K562 (cell line): ENCODE results near the gene SYNJ2. TPM values are rescaled to one million over a fixed set of nuclear protein-coding genes. Genes with fewer than 3 reads are reported as not detected.

Experiments
- BCOR ChIP-seq: fragments of 450-650 bp; IDR thresholded peaks from 2 replicates; pipeline ENCODE4 v1.6.1; 2016
- CEBPG ChIP-seq, 3 experiments: fragments of 200-800 bp in 1 of 3; sonication (Bioruptor generic) in 1 of 3; sonication (generic) in 1 of 3; formaldehyde crosslinking in 1 of 3; IDR thresholded peaks in 2 of 3; conservative IDR thresholded peaks in 1 of 3; 2 replicates each; pipeline versions ENCODE4 v1.6.1 to v1.8.0; 2016 to 2022; ENCODE audit warnings: missing compliant biosample characterization in 2 of 3, missing genetic modification characterization in 2 of 3, mild to moderate bottlenecking in 1 of 3, missing genetic modification reagents in 1 of 3
- DACH1 ChIP-seq: fragments of 450-650 bp; IDR thresholded peaks from 2 replicates; pipeline ENCODE4 v1.6.1; 2018; ENCODE audit not compliant: partially characterized antibody
- DPF2 ChIP-seq: fragments of 450-650 bp; IDR thresholded peaks from 2 replicates; pipeline ENCODE4 v1.6.1; 2016
- HIVEP1 ChIP-seq: fragments of 250-450 bp; sonication (Bioruptor Pico); IDR thresholded peaks from 2 replicates; pipeline ENCODE4 v1.4.0; 2020; ENCODE audit warnings: mild to moderate bottlenecking
- MECOM ChIP-seq: fragments of 250-450 bp; sonication (Bioruptor Pico); IDR thresholded peaks from 2 replicates; pipeline ENCODE4 v1.8.0; 2022; ENCODE audit warnings: inconsistent platforms
- NFIX ChIP-seq: fragments of 250-450 bp; sonication (Bioruptor Pico); IDR thresholded peaks from 2 replicates; pipeline ENCODE4 v1.4.0; 2020; ENCODE audit warnings: low read depth, mild to moderate bottlenecking, moderate library complexity
- RFX5 ChIP-seq: IDR thresholded peaks from 2 replicates; pipeline ENCODE4 v1.6.1; 2011; ENCODE audit warnings: low read depth, mild to moderate bottlenecking, improper control_type of control experiment, low read length
- ZBED1 ChIP-seq: IDR thresholded peaks from 2 replicates; pipeline ENCODE4 v1.6.1; 2014
- ZNF232 ChIP-seq: sonication (generic); formaldehyde crosslinking; IDR thresholded peaks from 2 replicates; pipeline ENCODE4 v1.8.0; 2022; ENCODE audit warnings: mild to moderate bottlenecking, missing genetic modification reagents
- ZNF263 ChIP-seq: sonication (generic); formaldehyde crosslinking; IDR thresholded peaks from 2 replicates; pipeline ENCODE4 v1.8.0; 2022; ENCODE audit warnings: mild to moderate bottlenecking, missing genetic modification reagents, borderline replicate concordance
- ZNF76 ChIP-seq: fragments of 250-450 bp; sonication (Bioruptor Pico); IDR thresholded peaks from 2 replicates; pipeline ENCODE4 v1.4.0; 2020; ENCODE audit warnings: mild to moderate bottlenecking, moderate library complexity, borderline replicate concordance
- ZNF778 ChIP-seq: fragments of 450-650 bp; formaldehyde crosslinking; IDR thresholded peaks from 2 replicates; pipeline ENCODE4 v1.4.0; 2020; ENCODE audit warnings: mild to moderate bottlenecking, moderate library complexity
- polyA plus RNA-seq, 8 experiments: library from polyadenylated mRNA; depleted of rRNA in 4 of 8; stranded (reverse) in 5 of 8; unstranded in 3 of 8; fragments of >200 nt; fragmentation: Nextera tagmentation in 2 of 8; fragmentation: Illumina TruSeq in 1 of 8; extraction: Ambion mirVana in 2 of 8; extraction: Trizol in 1 of 8; gene quantifications; 2 replicates each; pipeline versions ENCODE4 v1.2.1 to v1.2.3, GENCODE V29; 2011 to 2014; ENCODE audit warnings: inconsistent platforms in 1 of 8, missing spikeins in 1 of 8
- total RNA-seq, 7 experiments: library from RNA; depleted of rRNA in 6 of 7; stranded (reverse); fragments of >200 nt in 6 of 7; fragmentation: Illumina TruSeq in 2 of 7; extraction: Trizol in 2 of 7; gene quantifications; 2 replicates each; pipeline versions ENCODE4 v1.2.1 to v1.2.3, GENCODE V29; 2011 to 2021; ENCODE audit warnings: low replicate concordance in 1 of 7
- TF ChIP-seq, protein P1 (sequence below): sonication (generic); formaldehyde crosslinking; IDR thresholded peaks from 2 replicates; pipeline ENCODE4 v1.8.1; 2022; ENCODE audit warnings: missing genetic modification reagents
- TF ChIP-seq, protein P2 (sequence below), 2 experiments: IDR thresholded peaks; 2 replicates each; pipeline ENCODE4 v1.6.1; 2011; ENCODE audit warnings: borderline replicate concordance in 1 of 2, control low read depth in 1 of 2, low read depth in 1 of 2, low read length in 1 of 2, mild to moderate bottlenecking in 1 of 2, mixed read lengths in 1 of 2, moderate library complexity in 1 of 2; ENCODE audit not compliant: insufficient read depth in 1 of 2, insufficient read length in 1 of 2, poor library complexity in 1 of 2, severe bottlenecking in 1 of 2; ENCODE audit errors: extremely low read depth in 1 of 2
- TF ChIP-seq, protein P3 (sequence below): fragments of 250-450 bp; sonication (Bioruptor Pico); IDR thresholded peaks from 2 replicates; pipeline ENCODE4 v1.8.0; 2022; ENCODE audit warnings: inconsistent platforms
- TF ChIP-seq, protein P4 (sequence below): fragments of 450-650 bp; formaldehyde crosslinking; IDR thresholded peaks from 2 replicates; pipeline ENCODE4 v1.4.0; 2022; ENCODE audit warnings: missing genetic modification characterization
- TF ChIP-seq, protein P5 (sequence below): sonication (generic); formaldehyde crosslinking; IDR thresholded peaks from 2 replicates; pipeline ENCODE4 v1.8.1; 2023; ENCODE audit warnings: mild to moderate bottlenecking, missing genetic modification reagents, moderate library complexity

The SYNJ2 gene
- total and polyA plus RNA-seq, 9 of the 15 experiments (the other 6 are each of a cell fraction or from before 2014, with no cell fraction given), result 3.0 to 27.7 (median 17.8) TPM

DNA sequence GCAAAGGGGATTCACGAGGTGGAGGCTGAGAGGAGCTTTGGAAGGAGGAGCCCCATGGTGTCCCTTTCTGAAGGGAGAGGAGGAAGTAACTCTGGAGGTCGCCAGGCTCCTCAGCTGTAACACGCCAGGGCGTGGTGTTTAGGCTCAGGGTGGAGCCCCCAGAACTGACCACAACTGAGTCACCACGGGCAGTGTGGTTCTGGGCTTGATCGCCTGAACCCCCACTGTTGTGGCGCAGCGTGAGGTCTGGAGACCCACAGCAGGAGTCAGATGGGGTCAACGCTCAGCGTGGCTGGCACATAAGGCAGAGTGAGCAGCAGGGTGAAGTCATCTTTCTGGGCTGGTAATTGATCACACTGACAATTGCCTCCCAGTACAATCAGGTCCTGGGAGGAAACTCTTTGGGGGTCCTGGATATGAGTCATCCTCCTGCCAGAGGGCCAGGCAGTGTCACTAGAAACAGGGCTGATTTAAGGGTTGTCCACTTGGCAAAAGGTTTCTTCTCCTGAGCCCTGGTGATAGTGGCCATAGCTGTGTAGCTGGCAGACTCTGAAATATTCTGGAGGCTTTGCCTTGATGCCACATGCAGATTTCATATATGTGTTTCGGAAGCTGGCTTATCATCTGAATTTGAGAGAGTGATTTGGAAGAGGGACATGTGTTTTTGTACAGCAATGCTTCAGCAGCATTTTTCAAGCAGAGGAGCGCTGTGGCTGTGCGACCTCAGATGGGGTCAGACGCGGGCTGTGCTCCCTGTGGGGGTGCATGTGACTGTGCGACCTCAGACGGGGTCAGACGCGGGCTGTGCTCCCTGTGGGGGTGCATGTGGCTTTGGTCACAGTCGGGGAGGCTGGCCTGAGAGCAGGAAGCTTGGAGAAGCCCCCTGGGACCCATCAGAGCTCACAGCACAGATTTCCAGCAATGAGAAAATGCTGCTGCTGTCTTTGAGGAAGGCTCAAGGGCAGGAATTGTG lies 50.0 kb downstream of the SYNJ2 start (continued):
- TF ChIP-seq, protein P1, sequence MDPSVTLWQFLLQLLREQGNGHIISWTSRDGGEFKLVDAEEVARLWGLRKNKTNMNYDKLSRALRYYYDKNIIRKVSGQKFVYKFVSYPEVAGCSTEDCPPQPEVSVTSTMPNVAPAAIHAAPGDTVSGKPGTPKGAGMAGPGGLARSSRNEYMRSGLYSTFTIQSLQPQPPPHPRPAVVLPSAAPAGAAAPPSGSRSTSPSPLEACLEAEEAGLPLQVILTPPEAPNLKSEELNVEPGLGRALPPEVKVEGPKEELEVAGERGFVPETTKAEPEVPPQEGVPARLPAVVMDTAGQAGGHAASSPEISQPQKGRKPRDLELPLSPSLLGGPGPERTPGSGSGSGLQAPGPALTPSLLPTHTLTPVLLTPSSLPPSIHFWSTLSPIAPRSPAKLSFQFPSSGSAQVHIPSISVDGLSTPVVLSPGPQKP (CRISPR knock-in tag), result no peak
- TF ChIP-seq, protein P2, sequence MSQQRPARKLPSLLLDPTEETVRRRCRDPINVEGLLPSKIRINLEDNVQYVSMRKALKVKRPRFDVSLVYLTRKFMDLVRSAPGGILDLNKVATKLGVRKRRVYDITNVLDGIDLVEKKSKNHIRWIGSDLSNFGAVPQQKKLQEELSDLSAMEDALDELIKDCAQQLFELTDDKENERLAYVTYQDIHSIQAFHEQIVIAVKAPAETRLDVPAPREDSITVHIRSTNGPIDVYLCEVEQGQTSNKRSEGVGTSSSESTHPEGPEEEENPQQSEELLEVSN (IDR thresholded peaks at IDR 0.05; ENCODE audit: borderline replicate concordance in 1 of 2, extremely low read depth in 1 of 2, insufficient read depth in 1 of 2, insufficient read length in 1 of 2, low read depth in 1 of 2, low read length in 1 of 2, poor library complexity in 1 of 2, severe bottlenecking in 1 of 2), result no peak
- TF ChIP-seq RFX5 (no peak), BCOR (no peak), ZNF778 (CRISPR knock-in tag) (no peak), NFIX (no peak), ZBED1 (no peak), DACH1 (no peak), ZNF232 (CRISPR knock-in tag) (no peak), MECOM (CRISPR knock-in tag) (no peak), ZNF76 (CRISPR knock-in tag) (no peak), DPF2 (peak; percentile 71), HIVEP1 (no peak), ZNF263 (CRISPR knock-in tag) (peak; percentile 84), CEBPG (CRISPR knock-in tag; IDR thresholded peaks at IDR 0.05) (no peak), CEBPG (tag; conservative IDR thresholded peaks at IDR 0.05 in 1 of 2, IDR thresholded peaks at IDR 0.05 in 1 of 2) (no peak)
- TF ChIP-seq, protein P3, sequence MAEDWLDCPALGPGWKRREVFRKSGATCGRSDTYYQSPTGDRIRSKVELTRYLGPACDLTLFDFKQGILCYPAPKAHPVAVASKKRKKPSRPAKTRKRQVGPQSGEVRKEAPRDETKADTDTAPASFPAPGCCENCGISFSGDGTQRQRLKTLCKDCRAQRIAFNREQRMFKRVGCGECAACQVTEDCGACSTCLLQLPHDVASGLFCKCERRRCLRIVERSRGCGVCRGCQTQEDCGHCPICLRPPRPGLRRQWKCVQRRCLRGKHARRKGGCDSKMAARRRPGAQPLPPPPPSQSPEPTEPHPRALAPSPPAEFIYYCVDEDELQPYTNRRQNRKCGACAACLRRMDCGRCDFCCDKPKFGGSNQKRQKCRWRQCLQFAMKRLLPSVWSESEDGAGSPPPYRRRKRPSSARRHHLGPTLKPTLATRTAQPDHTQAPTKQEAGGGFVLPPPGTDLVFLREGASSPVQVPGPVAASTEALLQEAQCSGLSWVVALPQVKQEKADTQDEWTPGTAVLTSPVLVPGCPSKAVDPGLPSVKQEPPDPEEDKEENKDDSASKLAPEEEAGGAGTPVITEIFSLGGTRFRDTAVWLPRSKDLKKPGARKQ (CRISPR knock-in tag), result no peak
- TF ChIP-seq, protein P4, sequence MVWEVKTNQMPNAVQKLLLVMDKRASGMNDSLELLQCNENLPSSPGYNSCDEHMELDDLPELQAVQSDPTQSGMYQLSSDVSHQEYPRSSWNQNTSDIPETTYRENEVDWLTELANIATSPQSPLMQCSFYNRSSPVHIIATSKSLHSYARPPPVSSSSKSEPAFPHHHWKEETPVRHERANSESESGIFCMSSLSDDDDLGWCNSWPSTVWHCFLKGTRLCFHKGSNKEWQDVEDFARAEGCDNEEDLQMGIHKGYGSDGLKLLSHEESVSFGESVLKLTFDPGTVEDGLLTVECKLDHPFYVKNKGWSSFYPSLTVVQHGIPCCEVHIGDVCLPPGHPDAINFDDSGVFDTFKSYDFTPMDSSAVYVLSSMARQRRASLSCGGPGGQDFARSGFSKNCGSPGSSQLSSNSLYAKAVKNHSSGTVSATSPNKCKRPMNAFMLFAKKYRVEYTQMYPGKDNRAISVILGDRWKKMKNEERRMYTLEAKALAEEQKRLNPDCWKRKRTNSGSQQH (CRISPR knock-in tag), result no peak
- TF ChIP-seq, protein P5, sequence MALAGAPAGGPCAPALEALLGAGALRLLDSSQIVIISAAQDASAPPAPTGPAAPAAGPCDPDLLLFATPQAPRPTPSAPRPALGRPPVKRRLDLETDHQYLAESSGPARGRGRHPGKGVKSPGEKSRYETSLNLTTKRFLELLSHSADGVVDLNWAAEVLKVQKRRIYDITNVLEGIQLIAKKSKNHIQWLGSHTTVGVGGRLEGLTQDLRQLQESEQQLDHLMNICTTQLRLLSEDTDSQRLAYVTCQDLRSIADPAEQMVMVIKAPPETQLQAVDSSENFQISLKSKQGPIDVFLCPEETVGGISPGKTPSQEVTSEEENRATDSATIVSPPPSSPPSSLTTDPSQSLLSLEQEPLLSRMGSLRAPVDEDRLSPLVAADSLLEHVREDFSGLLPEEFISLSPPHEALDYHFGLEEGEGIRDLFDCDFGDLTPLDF (CRISPR knock-in tag), result 0 out of 2 replicates have a peak, but pooled peaks have one; percentile 22
